Osteoblast (primary cell): ENCODE data around the gene THAP7. TPM values are rescaled to one million over a fixed set of nuclear protein-coding genes. Genes with fewer than 3 reads are reported as not detected.

Experiments
- DNase-seq: peaks from one replicate; pipeline ENCODE4 v3.0.0; 2011; ENCODE audit warnings: low spot score, mixed read lengths; ENCODE audit not compliant: insufficient read length; ENCODE audit errors: missing footprints
- H2AFZ ChIP-seq: 2 replicates; pipeline ENCODE4 v1.6.0; 2011; ENCODE audit warnings: mild to moderate bottlenecking, low read length
- H3K27ac ChIP-seq: 2 replicates; pipeline ENCODE4 v1.5.1; 2011; ENCODE audit warnings: mild to moderate bottlenecking, low read depth, low read length, moderate library complexity
- H3K27me3 ChIP-seq: 2 replicates; pipeline ENCODE4 v1.6.0; 2012; ENCODE audit warnings: mild to moderate bottlenecking, control low read depth, inconsistent platforms, low read length, moderate library complexity; ENCODE audit not compliant: insufficient read depth
- H3K36me3 ChIP-seq: 2 replicates; pipeline ENCODE4 v1.5.1; 2011; ENCODE audit warnings: mild to moderate bottlenecking, low read length, control low read depth, moderate library complexity; ENCODE audit not compliant: insufficient read depth
- H3K4me1 ChIP-seq: 2 replicates; pipeline ENCODE4 v1.5.1; 2011; ENCODE audit warnings: mild to moderate bottlenecking, low read length, control low read depth, moderate library complexity; ENCODE audit not compliant: insufficient read depth
- H3K4me2 ChIP-seq: 2 replicates; pipeline ENCODE4 v1.6.0; 2011; ENCODE audit warnings: mild to moderate bottlenecking, low read length; ENCODE audit not compliant: insufficient read depth
- H3K4me3 ChIP-seq: fragments of 200-600 bp; sonication (generic); 3 replicates; pipeline ENCODE4 v1.5.1; 2012; ENCODE audit warnings: mild to moderate bottlenecking, low read length, inconsistent platforms; ENCODE audit not compliant: insufficient read depth
- H3K79me2 ChIP-seq: 2 replicates; pipeline ENCODE4 v1.6.0; 2012; ENCODE audit warnings: mild to moderate bottlenecking, low read length, control low read depth, inconsistent platforms; ENCODE audit not compliant: insufficient read depth
- H3K9me3 ChIP-seq: 2 replicates; pipeline ENCODE4 v1.5.1; 2011; ENCODE audit warnings: low read depth, low read length, control low read depth
- H4K20me1 ChIP-seq: 2 replicates; pipeline ENCODE4 v1.6.0; 2012; ENCODE audit warnings: mild to moderate bottlenecking, low read length, control low read depth; ENCODE audit not compliant: insufficient read depth
- total RNA-seq: library from RNA; depleted of rRNA; stranded (reverse); fragments of >200 nt; gene quantifications from 2 replicates; pipeline ENCODE4 v1.2.3, GENCODE V29; 2012
- TF ChIP-seq, protein P1 (sequence below): IDR thresholded peaks from 2 replicates; pipeline ENCODE4 v1.5.1; 2011; ENCODE audit warnings: mild to moderate bottlenecking, low read depth, low read length, moderate library complexity; ENCODE audit errors: extremely low read depth

The THAP7 gene
- total RNA-seq, 1 donor = 24.2 TPM

DNA sequence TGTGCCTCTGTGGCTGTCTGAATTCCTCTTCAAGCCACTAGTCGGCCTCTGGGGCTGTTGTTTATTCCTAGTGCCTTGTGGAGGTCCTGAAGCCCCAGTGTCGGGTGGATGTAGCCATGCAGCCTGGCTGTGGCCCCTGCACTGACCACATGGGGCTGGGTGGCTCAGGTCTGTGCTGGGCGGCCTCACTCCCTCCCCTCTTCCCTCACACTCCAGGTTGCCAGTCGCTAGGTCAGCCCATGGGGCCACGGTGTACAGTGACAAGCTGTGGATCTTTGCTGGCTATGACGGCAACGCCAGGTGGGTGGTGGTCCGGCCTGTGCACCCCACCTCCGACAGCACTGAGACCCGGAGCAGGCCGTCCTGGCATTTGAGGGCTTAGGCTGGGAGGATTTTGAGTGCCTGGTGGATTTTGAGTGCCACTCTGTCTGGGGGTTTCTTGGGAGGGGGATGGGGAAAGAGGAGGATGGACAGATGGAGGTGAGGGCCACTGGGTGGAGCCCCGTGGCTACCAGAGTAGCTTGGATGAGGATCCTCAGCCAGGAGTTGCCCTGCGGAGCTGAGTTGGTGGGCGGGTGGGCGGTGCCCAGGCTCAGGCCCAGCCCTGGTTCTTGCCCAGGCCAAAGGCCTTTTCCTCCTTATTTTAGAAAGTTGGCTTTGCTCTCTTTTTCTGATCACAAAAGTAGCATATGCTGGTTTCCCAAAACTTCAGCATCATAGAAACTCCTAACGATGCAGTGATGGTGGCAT, 13.2 kb downstream of the THAP7 start:
- no peaks in the 10 kb centered on the region for H3K27me3 ChIP-seq
- no peaks in the 10 kb centered on the region for H3K9me3 ChIP-seq
- peaks cover 1% of the 10 kb centered on the region for H3K4me1 ChIP-seq
- DNase-seq = no peak
- TF ChIP-seq, protein P1, sequence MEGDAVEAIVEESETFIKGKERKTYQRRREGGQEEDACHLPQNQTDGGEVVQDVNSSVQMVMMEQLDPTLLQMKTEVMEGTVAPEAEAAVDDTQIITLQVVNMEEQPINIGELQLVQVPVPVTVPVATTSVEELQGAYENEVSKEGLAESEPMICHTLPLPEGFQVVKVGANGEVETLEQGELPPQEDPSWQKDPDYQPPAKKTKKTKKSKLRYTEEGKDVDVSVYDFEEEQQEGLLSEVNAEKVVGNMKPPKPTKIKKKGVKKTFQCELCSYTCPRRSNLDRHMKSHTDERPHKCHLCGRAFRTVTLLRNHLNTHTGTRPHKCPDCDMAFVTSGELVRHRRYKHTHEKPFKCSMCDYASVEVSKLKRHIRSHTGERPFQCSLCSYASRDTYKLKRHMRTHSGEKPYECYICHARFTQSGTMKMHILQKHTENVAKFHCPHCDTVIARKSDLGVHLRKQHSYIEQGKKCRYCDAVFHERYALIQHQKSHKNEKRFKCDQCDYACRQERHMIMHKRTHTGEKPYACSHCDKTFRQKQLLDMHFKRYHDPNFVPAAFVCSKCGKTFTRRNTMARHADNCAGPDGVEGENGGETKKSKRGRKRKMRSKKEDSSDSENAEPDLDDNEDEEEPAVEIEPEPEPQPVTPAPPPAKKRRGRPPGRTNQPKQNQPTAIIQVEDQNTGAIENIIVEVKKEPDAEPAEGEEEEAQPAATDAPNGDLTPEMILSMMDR = no peak
- no peak overlapping the region for H3K4me2 ChIP-seq
- peaks cover 59% of the 10 kb centered on the region for H3K36me3 ChIP-seq
- H2AFZ ChIP-seq = no peak overlapping the region
- H3K27ac ChIP-seq = no peak overlapping the region
- no peak overlapping the region for H3K4me3 ChIP-seq
- H3K79me2 ChIP-seq = peaks cover 15% of the 10 kb centered on the region
- peaks cover 6% of the 10 kb centered on the region for H4K20me1 ChIP-seq

DNA sequence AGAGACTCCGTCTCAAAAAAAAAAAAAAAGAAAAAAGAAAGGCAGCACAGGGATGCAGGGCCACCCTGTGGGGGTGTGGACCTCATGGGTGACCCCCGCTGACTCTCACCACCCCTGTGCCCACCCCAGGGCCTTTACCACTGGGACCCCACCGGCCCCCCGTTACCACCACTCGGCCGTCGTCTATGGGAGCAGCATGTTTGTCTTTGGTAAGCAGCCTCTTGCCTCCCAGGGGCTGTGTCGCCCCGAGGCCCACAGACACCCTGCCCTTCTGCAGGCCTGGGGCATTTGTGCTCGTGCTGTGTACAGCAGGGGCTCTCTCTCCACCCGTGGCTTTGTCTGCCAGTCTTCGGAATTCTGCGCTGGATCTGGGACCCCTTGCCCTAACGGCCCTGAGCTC, 14.5 kb downstream of the THAP7 start:
- no peak overlapping the region for H3K4me2 ChIP-seq
- DNase-seq = no peak
- no peaks in the 10 kb centered on the region for H3K27me3 ChIP-seq
- H3K9me3 ChIP-seq = no peaks in the 10 kb centered on the region
- H3K36me3 ChIP-seq = peaks cover 53% of the 10 kb centered on the region
- H2AFZ ChIP-seq = no peak overlapping the region
- H3K27ac ChIP-seq = no peak overlapping the region
- TF ChIP-seq, protein P1 = no peak
- peaks cover 6% of the 10 kb centered on the region for H4K20me1 ChIP-seq
- no peak overlapping the region for H3K4me3 ChIP-seq
- peaks cover 13% of the 10 kb centered on the region for H3K4me1 ChIP-seq
- H3K79me2 ChIP-seq = peaks cover 29% of the 10 kb centered on the region

DNA sequence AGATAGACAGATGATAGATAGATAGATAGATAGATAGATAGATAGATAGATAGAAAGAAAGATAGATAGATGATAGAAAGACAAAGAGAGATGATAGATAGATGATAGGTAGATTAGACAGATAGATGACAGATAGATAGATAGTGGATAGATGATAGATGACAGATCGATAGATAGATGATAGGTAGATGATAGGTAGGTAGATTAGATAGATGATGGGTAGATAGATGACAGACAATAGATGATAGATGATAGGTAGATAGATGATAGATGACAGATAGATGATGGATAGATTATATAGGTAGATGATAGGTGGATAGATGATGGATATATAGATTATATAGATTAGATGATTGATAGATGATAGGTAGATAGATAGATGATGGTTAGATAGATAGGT, 15.6 kb downstream of the THAP7 start:
- H3K4me2 ChIP-seq = no peak overlapping the region
- H3K27me3 ChIP-seq = no peaks in the 10 kb centered on the region
- H2AFZ ChIP-seq = no peak overlapping the region
- peaks cover 34% of the 10 kb centered on the region for H3K79me2 ChIP-seq
- H4K20me1 ChIP-seq = peaks cover 6% of the 10 kb centered on the region
- TF ChIP-seq, protein P1 = no peak
- no peak overlapping the region for H3K4me3 ChIP-seq
- no peak overlapping the region for H3K27ac ChIP-seq
- H3K4me1 ChIP-seq = peaks cover 17% of the 10 kb centered on the region
- no peak for DNase-seq
- peaks cover 44% of the 10 kb centered on the region for H3K36me3 ChIP-seq
- H3K9me3 ChIP-seq = no peaks in the 10 kb centered on the region

GRCh38 chr22:20985720-20986119, 16.2 kb downstream of the THAP7 start:
- Histone ChIP-seq H3K27me3 (no peaks in the 10 kb centered on the region), H3K4me3 (no peak overlapping the region), H3K27ac (no peak overlapping the region), H3K4me1 (peaks cover 20% of the 10 kb centered on the region), H2AFZ (no peak overlapping the region), H3K36me3 (peaks cover 38% of the 10 kb centered on the region), H3K4me2 (no peak overlapping the region), H3K79me2 (peaks cover 34% of the 10 kb centered on the region), H4K20me1 (peaks cover 6% of the 10 kb centered on the region), H3K9me3 (no peaks in the 10 kb centered on the region)
- TF ChIP-seq, protein P1 = no peak
- DNase-seq = no peak
